Measurements from ENCODE around the gene NOP56. TPM values are rescaled to one million over a fixed set of nuclear protein-coding genes. Genes with fewer than 3 reads are reported as not detected.

NOP56 gene
- total RNA-seq, 3 donors from 2014 or later = 1,094 to 1,238 (median 1,145) TPM

Other genes starting within 250 kb of the NOP56 start
- 100 to 1,000 TPM; 613 to 744 (median 635) TPM for gene SNRPB, start 181.8 kb upstream of the NOP56 start, total RNA-seq
- 10 to 100 TPM; 10.4 to 13.7 (median 11.9) TPM for gene ZNF343, start 143.7 kb upstream of the NOP56 start, total RNA-seq
- gene TMC2, start 116.1 kb upstream of the NOP56 start, total RNA-seq = not detected
- gene IDH3B, start 11.6 kb downstream of the NOP56 start, total RNA-seq = 100 to 1,000 TPM; 150 to 160 (median 158) TPM
- 1 to 10 TPM in 1 of 3 donors, under 1 TPM in 2; 0.33 to 1.1 (median 0.76) TPM for gene EBF4, start 40.1 kb downstream of the NOP56 start, total RNA-seq
- 1 to 10 TPM in 1 of 3 donors, under 1 TPM in 2; 0.95 to 3.8 (median 0.98) TPM for gene CPXM1, start 148.0 kb downstream of the NOP56 start, total RNA-seq
- not detected for gene C20orf141, start 162.4 kb downstream of the NOP56 start, total RNA-seq
- not detected for gene TMEM239, start 163.7 kb downstream of the NOP56 start, total RNA-seq
- gene PCED1A, start 188.0 kb downstream of the NOP56 start, total RNA-seq = 10 to 100 TPM; 12.1 to 16.8 (median 12.9) TPM
- gene VPS16, start 188.1 kb downstream of the NOP56 start, total RNA-seq = 10 to 100 TPM; 39.9 to 42.4 (median 41.6) TPM
- gene PTPRA, start 220.8 kb downstream of the NOP56 start, total RNA-seq = 10 to 100 TPM; 28.2 to 34.5 (median 32.3) TPM